ENCODE results near the gene CBFA2T3. TPM values are rescaled to one million over a fixed set of nuclear protein-coding genes. Genes with fewer than 3 reads are reported as not detected.

The CBFA2T3 gene
- total RNA-seq, 1 donor from 2014 or later, result not detected

GRCh38 chr16:88928405-88929090, 48.5 kb downstream of the CBFA2T3 start:
- Mint-ChIP-seq H3K36me3 (ENCODE audit: low read depth) (no peaks in the 10 kb centered on the region), H3K27me3 (ENCODE audit: low read depth) (peaks cover 8% of the 10 kb centered on the region), H3K4me3 (ENCODE audit: unreplicated experiment) (no peak overlapping the region), H3K9me3 (ENCODE audit: low read depth) (no peaks in the 10 kb centered on the region), H3K4me1 (ENCODE audit: low read depth) (peaks cover 20% of the 10 kb centered on the region), H3K27ac (ENCODE audit: unreplicated experiment) (no peak overlapping the region)
- TF ChIP-seq, protein P1, sequence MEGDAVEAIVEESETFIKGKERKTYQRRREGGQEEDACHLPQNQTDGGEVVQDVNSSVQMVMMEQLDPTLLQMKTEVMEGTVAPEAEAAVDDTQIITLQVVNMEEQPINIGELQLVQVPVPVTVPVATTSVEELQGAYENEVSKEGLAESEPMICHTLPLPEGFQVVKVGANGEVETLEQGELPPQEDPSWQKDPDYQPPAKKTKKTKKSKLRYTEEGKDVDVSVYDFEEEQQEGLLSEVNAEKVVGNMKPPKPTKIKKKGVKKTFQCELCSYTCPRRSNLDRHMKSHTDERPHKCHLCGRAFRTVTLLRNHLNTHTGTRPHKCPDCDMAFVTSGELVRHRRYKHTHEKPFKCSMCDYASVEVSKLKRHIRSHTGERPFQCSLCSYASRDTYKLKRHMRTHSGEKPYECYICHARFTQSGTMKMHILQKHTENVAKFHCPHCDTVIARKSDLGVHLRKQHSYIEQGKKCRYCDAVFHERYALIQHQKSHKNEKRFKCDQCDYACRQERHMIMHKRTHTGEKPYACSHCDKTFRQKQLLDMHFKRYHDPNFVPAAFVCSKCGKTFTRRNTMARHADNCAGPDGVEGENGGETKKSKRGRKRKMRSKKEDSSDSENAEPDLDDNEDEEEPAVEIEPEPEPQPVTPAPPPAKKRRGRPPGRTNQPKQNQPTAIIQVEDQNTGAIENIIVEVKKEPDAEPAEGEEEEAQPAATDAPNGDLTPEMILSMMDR (IDR thresholded peaks at IDR 0.05), result no peak
- no peak for DNase-seq (ENCODE audit: low spot score)

DNA sequence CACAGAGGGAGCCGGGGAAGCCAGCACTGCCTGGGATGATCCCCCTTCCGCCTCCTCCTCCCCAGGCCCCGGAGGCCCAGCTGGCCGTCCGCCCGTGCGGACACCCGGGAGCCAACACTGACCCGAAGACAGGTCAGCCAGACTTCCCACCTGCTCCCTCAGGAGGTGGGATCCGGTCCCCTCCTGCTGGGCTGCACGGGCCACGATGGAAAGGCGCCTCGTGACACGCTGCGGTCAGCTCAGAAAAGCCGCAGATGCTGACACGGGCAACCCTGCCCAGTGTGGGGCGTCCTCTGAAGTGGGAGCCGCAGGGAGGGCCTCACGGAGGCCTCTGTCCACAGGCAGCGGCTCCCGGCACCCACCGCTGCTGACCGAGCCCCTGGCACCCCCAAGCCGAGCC, 49.3 kb downstream of the CBFA2T3 start:
- no peak overlapping the region for H3K4me3 Mint-ChIP-seq (ENCODE audit: unreplicated experiment)
- no peak overlapping the region for H3K27ac Mint-ChIP-seq (ENCODE audit: unreplicated experiment)
- H3K27me3 Mint-ChIP-seq (ENCODE audit: low read depth), result peaks cover 8% of the 10 kb centered on the region
- DNase-seq (ENCODE audit: low spot score), result no peak
- H3K36me3 Mint-ChIP-seq (ENCODE audit: low read depth), result no peaks in the 10 kb centered on the region
- H3K9me3 Mint-ChIP-seq (ENCODE audit: low read depth), result no peaks in the 10 kb centered on the region
- peaks cover 20% of the 10 kb centered on the region for H3K4me1 Mint-ChIP-seq (ENCODE audit: low read depth)
- TF ChIP-seq, protein P1 (IDR thresholded peaks at IDR 0.05), result no peak

- TF ChIP-seq, protein P1 (IDR thresholded peaks at IDR 0.05), result no peak
- Mint-ChIP-seq H3K4me1 (ENCODE audit: low read depth) (peaks cover 24% of the 10 kb centered on the region), H3K4me3 (ENCODE audit: unreplicated experiment) (no peak overlapping the region), H3K27me3 (ENCODE audit: low read depth) (peaks cover 8% of the 10 kb centered on the region), H3K36me3 (ENCODE audit: low read depth) (no peaks in the 10 kb centered on the region), H3K27ac (ENCODE audit: unreplicated experiment) (no peak overlapping the region), H3K9me3 (ENCODE audit: low read depth) (no peaks in the 10 kb centered on the region)
- no peak for DNase-seq (ENCODE audit: low spot score)
Measured at GRCh38 chr16:88927010-88927409, 50.0 kb downstream of the CBFA2T3 start.

- DNase-seq (ENCODE audit: low spot score), result no peak
- TF ChIP-seq, protein P1 (IDR thresholded peaks at IDR 0.05), result no peak
- Mint-ChIP-seq H3K36me3 (ENCODE audit: low read depth) (no peaks in the 10 kb centered on the region), H3K9me3 (ENCODE audit: low read depth) (no peaks in the 10 kb centered on the region), H3K27ac (ENCODE audit: unreplicated experiment) (peak overlapping the region; percentile 22), H3K4me3 (ENCODE audit: unreplicated experiment) (no peak overlapping the region), H3K27me3 (ENCODE audit: low read depth) (peaks cover 8% of the 10 kb centered on the region), H3K4me1 (ENCODE audit: low read depth) (peaks cover 28% of the 10 kb centered on the region)
Measured at GRCh38 chr16:88926374-88926990, 50.5 kb downstream of the CBFA2T3 start.

GRCh38 chr16:88925540-88925887, 51.5 kb downstream of the CBFA2T3 start:
- TF ChIP-seq, protein P1 (IDR thresholded peaks at IDR 0.05), result peak; percentile 6
- Mint-ChIP-seq H3K27me3 (ENCODE audit: low read depth) (peaks cover 8% of the 10 kb centered on the region), H3K27ac (ENCODE audit: unreplicated experiment) (no peak overlapping the region), H3K4me1 (ENCODE audit: low read depth) (peaks cover 33% of the 10 kb centered on the region), H3K4me3 (ENCODE audit: unreplicated experiment) (no peak overlapping the region), H3K9me3 (ENCODE audit: low read depth) (no peaks in the 10 kb centered on the region), H3K36me3 (ENCODE audit: low read depth) (no peaks in the 10 kb centered on the region)
- no peak for DNase-seq (ENCODE audit: low spot score)

Data from chondrocyte (in vitro differentiated cells).